ENCODE results near the gene ZFP3. TPM values are rescaled to one million over a fixed set of nuclear protein-coding genes. Genes with fewer than 3 reads are reported as not detected.
"Not testable (repeated sequence)": the region's sequence is repeated elsewhere in the genome, so short reads cannot be mapped to it uniquely, and the experiment has no call there.

The ZFP3 gene
- total RNA-seq, 2 experiments from 2014 or later = 2.6 to 2.7 TPM

DNA sequence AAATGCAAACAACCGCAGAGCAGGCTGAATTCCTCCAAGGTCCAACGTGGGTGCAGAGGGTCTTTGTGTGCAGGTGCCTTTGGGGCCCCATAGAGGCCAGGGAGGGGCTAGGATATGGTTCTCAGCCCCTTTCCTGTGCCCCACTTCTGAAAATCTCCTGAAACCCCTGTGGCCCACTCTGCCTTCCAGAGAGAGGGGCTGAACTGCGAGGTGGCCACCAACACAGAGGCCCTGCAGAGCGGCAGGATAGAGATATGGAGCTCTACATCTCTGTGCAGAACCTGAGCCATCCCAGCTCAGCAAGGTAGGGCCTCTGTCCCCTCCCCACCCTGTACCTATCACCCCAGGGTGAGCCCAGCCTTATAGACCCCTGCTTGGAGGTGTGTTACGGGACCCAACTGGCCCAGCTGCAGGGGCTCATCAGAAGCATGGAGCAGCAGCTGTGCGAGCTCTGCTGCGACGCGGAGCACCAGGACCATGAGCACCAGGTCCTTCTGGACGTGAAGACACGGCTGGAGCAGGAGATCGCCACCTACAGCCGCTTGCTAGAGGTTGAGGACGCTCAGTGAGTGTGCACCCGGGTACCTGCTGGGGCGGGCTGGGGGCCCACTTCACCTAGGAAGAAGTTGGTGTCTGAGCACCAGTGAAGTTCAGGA, 43.0 kb downstream of the ZFP3 start:
- CTCF ChIA-PET = no interaction called here

DNA sequence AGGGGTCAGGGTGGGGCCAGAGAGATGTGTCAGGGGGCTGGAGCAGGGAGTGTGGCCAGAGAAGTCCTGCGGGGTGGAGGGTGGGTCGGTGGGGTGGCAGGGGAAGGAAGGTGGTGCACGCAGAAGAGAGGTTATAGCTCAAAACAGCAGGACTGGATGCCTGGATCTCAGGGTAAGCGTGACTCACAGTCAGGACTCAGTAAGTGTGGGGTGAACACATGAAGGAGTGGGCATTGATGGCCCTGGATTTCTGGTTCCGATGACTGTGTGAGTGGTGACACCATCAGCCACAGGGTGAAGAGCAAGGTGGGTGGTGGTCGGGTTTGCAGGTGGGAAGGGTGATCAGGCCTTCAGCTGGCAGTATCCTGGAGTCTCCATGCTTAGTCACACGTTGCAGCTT, 43.8 kb downstream of the ZFP3 start:
- POLR2A ChIA-PET, CTCF ChIA-PET: not testable (repeated sequence)

More for the DNA sequence above, 43.0 kb downstream of the ZFP3 start:
- POLR2A ChIA-PET = no interaction called here

DNA sequence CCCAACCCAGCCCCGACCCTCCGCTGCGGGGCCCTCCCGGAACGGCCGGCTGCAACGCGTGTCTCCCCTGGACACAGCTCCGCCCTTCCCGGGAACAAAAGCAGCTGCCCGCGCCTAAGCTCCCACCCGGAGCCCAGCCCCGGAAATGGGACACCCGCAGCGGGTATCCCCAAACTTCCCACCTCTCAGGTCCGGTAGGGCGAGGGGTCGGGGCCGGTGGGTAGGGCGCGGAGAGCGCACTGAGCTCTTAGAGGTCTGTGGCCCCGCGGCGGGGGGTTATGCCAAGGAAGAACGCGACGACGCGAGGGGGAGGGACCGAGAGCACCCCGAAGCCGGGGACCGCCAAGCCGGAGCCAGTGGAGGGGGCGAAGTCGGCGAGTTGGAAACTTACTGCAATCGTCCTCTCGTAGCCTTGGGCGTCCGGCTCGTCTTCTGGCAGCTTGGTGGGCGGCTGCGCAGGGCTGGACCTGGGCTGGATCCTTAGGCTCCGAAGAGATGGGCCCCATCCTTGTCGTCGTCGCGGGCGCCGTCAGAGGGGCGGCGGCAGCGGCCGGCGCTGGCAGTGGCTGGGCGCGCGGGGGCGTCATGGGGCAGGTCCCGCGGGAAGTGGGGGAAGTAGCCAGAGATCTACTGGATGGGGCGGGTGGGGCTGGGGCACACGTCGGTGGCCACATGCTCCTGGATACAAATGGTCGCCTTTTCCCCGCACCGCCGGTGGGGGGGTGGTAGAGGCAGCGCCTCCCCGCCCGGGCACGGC, 44.5 kb downstream of the ZFP3 start:
- CTCF ChIA-PET = interaction anchor here (0.5 kb wide), 1 partner anchor 72 kb away, joined by 3 read pairs; no protein-coding TSS in a partner anchor

DNA sequence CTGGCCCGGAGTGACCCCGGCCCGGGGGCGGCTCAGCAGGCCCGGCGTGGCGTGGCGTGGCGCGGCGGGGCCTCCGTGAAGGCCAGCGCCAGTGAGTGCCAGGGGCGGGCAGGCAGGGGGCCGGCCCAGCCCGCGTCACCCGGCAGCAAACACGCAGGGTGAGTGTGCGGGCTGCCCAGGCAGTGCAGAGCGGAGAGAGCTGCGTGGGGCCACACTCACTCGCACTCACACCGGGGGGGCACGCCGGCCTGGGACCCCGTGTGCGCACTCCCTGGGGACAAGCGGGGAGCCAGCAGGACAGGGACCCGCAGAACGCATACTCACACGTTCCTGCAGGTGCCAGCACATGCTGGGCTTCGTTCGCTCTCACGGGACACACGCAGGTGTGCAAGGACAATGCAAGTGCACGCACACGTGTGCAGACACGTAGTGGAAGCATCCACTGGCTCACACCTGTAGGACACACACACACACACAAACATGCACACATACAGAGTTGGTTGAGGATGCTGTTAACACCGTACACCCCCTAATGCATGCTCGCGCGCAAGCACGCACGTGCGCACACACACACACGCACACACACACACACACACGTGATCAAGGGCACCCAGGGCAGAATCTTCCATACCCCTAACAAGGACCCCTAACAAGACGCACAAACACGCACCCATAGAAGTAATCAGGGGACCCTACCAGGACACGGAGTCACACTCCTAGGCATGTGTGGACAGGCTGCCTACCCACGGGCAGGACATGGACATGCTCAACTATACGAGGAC, 45.3 kb downstream of the ZFP3 start:
- ChIA-PET POLR2A (no interaction called here), CTCF (interaction anchor here (0.5 kb wide), 1 partner anchor 71 kb away, joined by 3 read pairs; no protein-coding TSS in a partner anchor)

More for the DNA sequence above, 44.5 kb downstream of the ZFP3 start:
- POLR2A ChIA-PET = no interaction called here

DNA sequence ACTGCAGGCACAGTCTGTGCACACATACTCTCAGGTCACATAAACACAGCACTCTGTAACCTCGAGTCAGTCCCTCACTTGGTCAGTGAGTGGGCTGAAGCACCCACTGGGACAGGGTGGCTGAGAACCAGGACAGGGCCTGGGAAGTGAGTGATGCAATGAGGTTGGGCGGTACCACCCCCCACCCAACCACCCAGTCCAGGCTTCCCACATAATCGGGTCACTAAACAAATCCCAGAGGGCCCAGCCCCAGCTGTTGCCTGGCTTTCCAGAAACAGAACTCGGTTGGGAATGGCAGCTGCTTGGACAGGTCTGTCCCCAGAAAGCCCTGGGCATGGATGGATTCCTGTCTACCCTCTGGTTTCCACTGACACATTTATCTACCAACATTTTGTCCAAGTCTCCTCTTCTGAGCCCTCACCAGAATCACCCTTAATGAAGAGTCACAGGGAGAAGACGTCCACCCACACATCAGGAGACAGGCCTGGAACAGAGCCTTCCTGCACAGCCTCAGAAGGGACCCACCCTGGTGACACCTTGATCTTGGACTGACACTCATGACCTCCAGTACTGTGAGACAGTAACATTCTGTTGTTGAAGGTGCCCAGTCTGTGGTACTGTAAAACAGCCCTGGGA, 46.0 kb downstream of the ZFP3 start:
- CTCF ChIA-PET, POLR2A ChIA-PET: not testable (repeated sequence)

DNA sequence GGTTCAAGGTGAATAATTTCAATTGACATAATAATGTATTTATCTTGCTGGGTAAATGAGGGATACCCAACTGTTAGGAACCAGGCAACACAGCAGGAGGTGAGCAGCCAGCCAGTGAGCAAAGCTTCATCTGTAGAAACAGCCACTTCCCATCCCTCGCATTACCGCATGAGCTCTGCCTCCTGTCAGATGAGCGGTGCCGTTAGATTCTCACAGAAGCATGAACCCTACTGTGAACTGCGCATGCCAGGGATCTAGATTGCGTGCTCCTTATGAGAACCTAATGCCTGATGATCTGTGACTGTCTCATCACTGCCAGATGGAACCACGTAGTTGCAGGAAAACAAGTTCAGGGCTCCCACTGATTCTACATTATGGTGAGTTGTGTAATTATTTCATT, 46.6 kb downstream of the ZFP3 start:
- POLR2A ChIA-PET, CTCF ChIA-PET: not testable (repeated sequence)

DNA sequence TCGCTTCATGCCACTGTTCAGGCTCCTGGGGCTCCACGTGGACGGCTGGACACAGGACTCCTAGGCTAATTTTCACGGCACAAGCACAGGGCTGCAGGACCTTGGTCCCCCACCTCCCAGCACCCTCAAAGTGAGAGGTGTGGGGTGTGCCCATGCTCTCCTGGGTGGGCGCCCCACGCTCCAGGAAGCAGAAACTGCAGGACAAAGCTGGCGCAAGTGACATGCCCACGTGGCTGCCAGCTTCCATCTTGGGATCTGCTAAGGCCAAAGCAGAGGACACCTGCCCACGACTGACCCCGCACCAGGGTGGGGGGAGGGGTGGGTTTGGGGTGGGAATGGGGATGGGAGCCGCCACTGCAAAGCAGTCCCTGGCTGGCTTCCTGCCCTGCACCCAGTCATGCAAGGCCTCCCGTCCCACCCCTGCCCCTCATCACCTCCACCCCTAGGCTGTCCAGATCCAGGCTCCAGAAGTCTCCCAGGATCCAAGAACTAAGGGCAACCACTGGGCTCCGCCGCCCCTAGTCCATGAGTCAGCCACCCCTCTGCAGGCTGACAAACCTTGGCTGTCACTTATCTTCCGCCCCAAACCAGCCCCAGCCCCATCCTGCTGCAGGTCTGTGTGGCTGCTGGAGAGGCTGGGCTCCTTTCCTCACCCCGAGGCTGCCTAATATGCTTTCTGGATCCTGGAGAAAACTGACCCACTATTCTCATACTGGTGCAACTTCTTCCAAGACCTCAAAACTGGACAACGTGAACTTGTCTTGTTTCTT, 48.6 kb downstream of the ZFP3 start:
- ChIA-PET CTCF (interaction anchor here (0.5 kb wide), 1 partner anchor 429 kb away, joined by 4 read pairs; no protein-coding TSS in a partner anchor), POLR2A (no interaction called here)

DNA sequence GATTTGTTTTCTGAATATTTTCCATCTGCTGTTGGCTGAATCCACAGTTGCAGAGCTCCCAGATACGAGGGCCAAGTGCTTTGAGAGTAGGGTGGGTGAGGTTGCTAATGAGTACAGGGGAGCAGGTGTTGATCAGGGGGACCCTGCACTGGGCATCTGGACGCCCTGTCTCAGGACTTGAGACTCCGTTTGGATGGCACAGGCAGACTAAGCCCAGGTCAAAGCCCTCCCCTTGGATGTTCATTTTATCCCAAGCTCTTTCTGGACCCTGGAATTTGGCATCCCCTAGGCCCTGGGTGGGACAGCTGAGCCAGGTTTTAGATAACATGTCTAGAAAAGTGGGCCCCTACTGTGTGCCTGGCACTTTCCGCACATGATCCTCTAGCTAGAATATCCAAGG, 49.6 kb downstream of the ZFP3 start:
- POLR2A ChIA-PET = no interaction called here
- CTCF ChIA-PET = no interaction called here

DNA sequence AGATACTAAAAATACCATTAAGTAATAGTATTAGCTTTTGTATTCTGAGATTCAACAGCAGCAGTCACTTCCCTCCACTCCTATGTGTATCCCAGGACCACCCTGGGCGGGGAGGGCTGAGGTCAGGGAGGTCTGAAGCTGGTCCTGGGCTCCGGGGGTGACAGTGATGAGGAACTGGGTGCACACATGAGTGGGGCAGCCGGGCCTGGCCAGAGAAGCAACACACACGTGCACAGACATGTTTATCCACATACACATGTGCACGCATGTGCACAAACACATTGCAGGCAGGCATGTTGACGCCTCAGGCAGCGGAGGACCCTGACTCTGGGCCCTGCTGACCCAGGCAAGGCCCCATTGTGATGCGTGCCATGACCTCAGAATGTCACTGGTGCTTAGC, 50.1 kb downstream of the ZFP3 start:
- CTCF ChIA-PET, POLR2A ChIA-PET: not testable (repeated sequence)

DNA sequence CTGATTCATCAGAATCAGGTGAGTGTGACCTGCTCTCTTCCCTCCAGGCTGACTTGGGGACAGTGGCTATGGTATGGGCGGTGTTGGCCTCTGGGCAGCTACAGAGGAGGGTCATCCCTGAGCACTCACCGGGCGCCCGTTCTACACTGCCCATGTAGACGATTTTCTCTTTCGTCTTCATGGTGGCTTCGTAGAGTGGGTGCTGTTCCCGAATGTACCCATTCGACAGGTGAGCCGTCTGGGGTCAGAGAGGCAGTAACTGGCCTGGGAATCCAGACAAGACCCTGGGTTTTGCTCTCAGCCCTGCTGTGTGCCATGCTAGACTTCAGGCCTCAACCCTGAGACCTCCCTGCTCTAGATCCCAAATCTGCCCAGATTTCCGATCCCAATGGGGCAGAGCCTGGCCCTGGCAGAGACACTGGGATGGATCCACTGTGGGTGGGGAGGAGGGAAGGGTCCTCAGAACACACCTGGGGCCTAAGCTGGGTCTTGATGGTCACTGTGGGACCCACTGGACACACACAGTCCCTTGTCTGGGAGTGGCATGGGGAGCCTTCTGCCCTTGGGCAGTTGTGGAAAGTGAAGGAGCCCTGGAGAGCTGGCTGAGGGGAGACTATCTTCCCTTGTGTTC, 50.8 kb downstream of the ZFP3 start:
- ChIA-PET CTCF (no interaction called here), POLR2A (no interaction called here)

DNA sequence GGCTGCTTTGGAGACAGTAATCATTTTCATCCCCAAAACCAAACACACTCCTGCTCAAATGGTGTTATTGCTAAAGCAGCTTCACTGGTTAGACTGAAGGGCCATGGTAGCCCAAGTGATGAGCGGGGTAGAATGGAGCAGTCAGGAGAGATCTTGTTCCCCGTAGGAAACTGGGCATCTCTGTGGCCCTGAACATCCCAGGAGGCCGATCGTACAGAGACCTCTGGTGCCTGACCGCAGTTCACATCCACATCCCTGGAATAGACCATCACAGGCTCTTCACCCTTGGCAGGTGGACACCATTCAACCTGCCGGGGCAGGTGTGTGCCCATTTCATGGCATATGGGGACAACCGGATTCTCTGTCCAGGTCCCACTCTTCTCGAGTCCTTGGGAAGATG, 51.5 kb downstream of the ZFP3 start:
- CTCF ChIA-PET = not testable (repeated sequence)

DNA sequence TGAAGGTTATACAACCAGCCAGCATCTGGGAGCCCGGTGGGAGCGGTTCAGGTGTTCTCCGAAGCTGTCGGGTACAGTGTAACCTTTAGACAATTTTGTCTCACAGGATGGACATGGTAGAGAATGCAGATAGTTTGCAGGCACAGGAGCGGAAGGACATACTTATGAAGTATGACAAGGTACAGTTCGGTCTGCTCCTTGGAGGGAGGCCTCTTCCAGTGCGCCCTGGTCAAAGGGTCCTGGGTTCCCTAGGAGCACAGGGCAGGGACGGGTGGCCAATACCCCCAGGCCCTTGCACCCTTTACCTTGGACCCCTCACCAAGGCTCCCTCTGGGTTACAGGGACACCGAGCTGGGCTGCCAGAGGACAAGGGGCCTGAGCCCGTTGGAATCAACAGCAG, 52.0 kb downstream of the ZFP3 start:
- POLR2A ChIA-PET, CTCF ChIA-PET: not testable (repeated sequence)

More for the DNA sequence above, 51.5 kb downstream of the ZFP3 start:
- POLR2A ChIA-PET = not testable (repeated sequence)

DNA sequence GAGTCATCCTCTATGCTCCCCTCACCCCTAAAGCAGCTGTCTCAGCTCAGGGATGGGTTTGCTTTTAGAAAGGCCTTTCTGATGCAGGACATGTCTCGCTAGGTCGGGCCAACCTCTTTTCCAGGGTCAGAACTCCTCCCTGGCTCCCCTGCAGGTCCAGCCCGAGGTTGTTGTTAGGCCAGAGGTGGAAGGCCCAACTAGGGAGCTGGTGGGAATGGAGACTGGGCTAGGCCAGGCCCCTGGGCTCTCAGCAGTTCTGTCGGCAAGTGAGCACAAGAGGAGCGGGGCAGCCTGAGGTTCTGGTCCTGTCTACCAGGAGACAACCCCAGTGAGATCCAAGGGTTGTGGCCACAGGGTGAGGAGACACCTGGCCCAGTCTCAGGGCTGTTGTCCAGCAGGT, 52.4 kb downstream of the ZFP3 start:
- POLR2A ChIA-PET, CTCF ChIA-PET: not testable (repeated sequence)

DNA sequence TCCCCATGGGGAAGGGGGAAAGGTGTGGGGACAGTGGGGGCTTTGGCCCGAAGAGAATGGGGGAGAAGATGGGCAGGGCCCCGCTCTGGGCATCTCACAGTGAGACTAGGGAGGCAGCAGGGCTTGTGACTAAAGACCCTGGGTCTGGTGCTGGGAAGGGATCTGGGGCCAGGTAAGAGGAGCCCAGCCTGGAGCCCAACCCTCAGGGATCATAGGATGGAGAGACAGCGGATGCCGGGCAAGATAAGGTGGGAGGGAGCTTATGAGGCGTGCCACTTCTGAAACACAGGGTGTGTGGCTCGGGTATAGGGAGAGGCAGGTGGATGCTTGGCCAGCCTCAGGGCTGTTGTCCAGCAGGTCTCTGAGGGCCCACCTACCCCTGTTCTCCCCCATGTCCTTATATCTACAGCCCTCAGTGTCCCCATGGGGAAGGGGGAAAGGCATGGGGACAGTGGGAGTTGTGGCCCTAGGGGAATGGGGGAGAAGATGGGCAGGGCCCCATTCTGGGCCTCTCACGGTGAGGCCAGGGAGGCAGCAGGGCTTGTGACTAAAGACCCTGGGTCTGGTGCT, 53.0 kb downstream of the ZFP3 start:
- CTCF ChIA-PET = no interaction called here
- POLR2A ChIA-PET = no interaction called here

DNA sequence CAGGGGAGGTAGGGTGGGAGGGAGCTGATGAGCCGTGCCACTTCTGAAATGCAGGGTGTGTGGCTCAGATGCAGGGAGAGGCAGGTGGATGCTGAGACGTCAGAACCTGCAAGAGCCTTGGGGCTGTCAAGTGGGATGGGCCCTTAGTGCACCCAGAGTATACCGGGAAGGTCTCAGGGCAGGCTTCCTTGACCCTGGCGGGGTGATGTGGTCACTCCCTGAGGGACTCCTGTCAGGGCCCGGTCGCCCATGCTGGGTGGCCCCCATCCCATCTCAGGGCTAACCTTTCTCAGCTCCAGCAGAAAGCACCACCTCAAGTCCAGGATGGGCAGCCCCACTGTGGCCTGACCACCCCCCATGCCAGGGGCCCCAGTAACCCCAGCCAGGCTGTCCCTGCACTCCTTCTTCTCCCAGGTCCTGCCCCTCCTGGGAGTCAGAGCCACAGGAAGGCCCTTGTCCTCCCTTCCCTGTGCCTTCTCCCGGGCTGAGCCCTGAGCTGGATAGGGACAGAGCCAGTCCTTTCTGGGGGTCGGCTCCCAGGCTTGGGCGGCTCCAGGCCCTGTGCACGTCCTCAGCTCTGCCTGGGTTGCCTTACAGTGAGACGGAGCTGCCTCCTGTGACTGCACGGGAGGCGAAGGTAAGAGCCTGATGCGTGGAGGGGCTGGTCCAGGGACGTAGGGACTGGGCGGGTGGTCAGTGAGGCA, 53.7 kb downstream of the ZFP3 start:
- POLR2A ChIA-PET, CTCF ChIA-PET: not testable (repeated sequence)

DNA sequence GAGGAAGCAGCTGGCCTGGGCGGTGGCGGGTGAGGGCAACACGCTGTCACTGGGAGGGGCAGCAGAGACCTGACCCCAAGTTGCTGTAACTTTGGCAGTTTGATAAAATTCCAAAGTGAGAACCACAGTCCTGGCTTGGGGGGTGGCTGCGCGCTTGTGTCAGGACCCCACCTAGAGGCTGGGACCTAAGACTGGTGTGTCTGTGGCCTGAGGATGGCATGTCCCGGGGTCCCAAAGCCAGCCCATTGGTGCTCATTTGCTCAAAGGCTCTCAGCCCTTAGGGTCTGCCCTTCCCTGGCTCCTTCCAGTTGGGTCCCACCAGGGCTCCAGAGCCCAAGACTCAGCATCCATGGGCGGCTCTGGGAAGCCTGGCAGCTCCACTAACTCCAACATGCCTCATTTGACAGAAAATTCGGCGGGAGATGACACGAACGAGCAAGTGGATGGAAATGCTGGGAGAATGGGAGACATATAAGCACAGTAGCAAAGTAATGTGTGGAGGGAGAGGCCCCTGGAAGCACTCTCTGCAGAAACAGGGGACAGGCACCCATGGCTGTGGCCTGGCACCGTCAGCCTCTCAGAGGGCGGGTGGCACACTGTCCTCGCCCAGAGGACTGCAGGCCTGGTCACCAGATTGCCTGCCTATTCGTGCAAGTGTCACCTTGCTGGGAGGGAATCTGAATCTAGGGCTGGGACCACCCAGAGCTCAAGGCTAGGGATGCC, 54.4 kb downstream of the ZFP3 start:
- CTCF ChIA-PET = interaction anchor here (0.6 kb wide), 1 partner anchor 104 kb away, joined by 3 read pairs; no protein-coding TSS in a partner anchor
- POLR2A ChIA-PET = not testable (repeated sequence)

DNA sequence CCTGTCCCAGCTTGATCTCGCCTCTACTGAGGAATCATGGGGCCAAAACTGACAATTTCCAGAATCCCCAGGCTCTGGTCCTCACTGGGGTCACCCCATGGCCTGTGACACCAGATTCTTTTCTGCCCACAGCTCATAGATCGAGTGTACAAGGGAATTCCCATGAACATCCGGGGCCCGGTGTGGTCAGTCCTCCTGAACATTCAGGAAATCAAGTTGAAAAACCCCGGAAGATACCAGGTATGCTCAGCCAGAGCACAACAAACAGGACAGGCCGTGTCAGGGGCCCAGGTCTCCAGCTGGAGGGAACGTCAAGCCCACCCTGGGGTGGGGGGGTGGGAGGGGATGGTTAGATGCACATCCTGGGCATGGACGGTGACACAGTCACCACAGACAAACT, 55.0 kb downstream of the ZFP3 start:
- ChIA-PET CTCF (interaction anchor here (0.6 kb wide), 1 partner anchor 103 kb away, joined by 3 read pairs; no protein-coding TSS in a partner anchor), POLR2A (no interaction called here)

DNA sequence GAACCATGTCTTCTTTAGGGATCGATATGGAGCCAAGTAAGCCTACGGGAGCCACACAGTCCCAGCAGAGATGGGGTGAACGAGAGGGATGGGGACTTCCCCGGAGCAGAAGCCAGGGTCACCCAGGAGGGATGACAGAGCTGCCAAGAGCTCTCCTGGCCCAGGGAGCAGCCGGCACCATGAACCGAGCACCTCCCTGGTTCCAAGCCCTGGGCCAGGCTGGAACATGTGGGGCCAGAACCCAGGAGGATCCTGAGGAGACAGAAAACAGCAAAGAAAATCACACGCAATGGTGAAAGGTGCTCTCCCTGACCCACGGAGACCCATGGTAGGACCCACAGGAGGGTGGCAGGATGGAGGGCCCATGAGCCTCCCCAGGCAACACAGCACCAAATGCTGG, 55.7 kb downstream of the ZFP3 start:
- CTCF ChIA-PET, POLR2A ChIA-PET: not testable (repeated sequence)
